ENCODE results near the gene PRR7. TPM values are rescaled to one million over a fixed set of nuclear protein-coding genes. Genes with fewer than 3 reads are reported as not detected.

PRR7 gene
- total and polyA plus RNA-seq, 2 of the 13 experiments (the other 11 are each of a cell fraction or from before 2014, with no cell fraction given): 4.8 to 5.0 TPM

- TF ChIP-seq RERE (CRISPR knock-in tag; IDR thresholded peaks at IDR 0.05; ENCODE audit: low read depth): no peak
- TF ChIP-seq TBX2 (CRISPR knock-in tag; IDR thresholded peaks at IDR 0.05; ENCODE audit: borderline replicate concordance): no peak
- TF ChIP-seq MAFF (IDR thresholded peaks at IDR 0.05; ENCODE audit: low read depth, low read length): no peak
- no peak for TF ChIP-seq PAXIP1 (CRISPR knock-in tag; conservative IDR thresholded peaks at IDR 0.05)
Observed at GRCh38 chr5:177482359-177482795, 35.8 kb downstream of the PRR7 start (continued).

Data from HepG2 (cell line).